Stomach (tissue), 9 donors: ENCODE measurements around the gene LRCH1. TPM values are rescaled to one million over a fixed set of nuclear protein-coding genes. Genes with fewer than 3 reads are reported as not detected.

Experiments
- DNase-seq, 2 donors: peaks; one replicate each; pipeline versions ENCODE4 v3.0.0 to v3.0.0-alpha.2; 2013 to 2019
- H3K27ac ChIP-seq, 5 donors: fragments of 200-600 bp in 4 of 5; sonication (generic) in 4 of 5; one replicate each; pipeline ENCODE4 v1.5.1; 2013 to 2019; ENCODE audit warnings: mild to moderate bottlenecking in 1 of 5, moderate library complexity in 1 of 5
- H3K27me3 ChIP-seq, 3 donors: fragments of 200-600 bp; sonication (generic); one replicate each; pipeline ENCODE4 v1.5.1; 2017 to 2019; ENCODE audit warnings: mixed run types in 1 of 3
- H3K36me3 ChIP-seq, 4 donors: fragments of 200-600 bp; sonication (generic); 1 replicate in 3 of 4; 2 replicates in 1 of 4; pipeline ENCODE4 v1.5.1; 2016 to 2019
- H3K4me1 ChIP-seq, 4 donors: fragments of 200-600 bp; sonication (generic); one replicate each; pipeline ENCODE4 v1.5.1; 2016 to 2019
- H3K4me3 ChIP-seq, 4 donors: fragments of 200-600 bp; sonication (generic) in 3 of 4; one replicate each; pipeline ENCODE4 v1.5.1; 2016 to 2019; ENCODE audit warnings: mild to moderate bottlenecking in 1 of 4
- H3K9me3 ChIP-seq, 4 donors: fragments of 200-600 bp; sonication (generic); one replicate each; pipeline ENCODE4 v1.5.1; 2016 to 2019
- EP300 ChIP-seq: sonication (generic); formaldehyde crosslinking; IDR thresholded peaks from one replicate; pipeline ENCODE4 v1.6.1; 2017; ENCODE audit warnings: antibody characterized with exemption
- POLR2A ChIP-seq, 4 donors: fragments of 450-650 bp; IDR thresholded peaks; one replicate each; pipeline ENCODE4 v1.6.1; 2016; ENCODE audit warnings: antibody characterized with exemption in 4 of 4, control low read depth in 2 of 4, mild to moderate bottlenecking in 1 of 4, moderate library complexity in 1 of 4
- POLR2AphosphoS5 ChIP-seq, 3 donors: sonication (generic); formaldehyde crosslinking; IDR thresholded peaks; one replicate each; pipeline ENCODE4 v1.6.1; 2016; ENCODE audit warnings: antibody characterized with exemption in 3 of 3
- WGBS, 5 donors: extraction: QIAGEN DNeasy Blood & Tissue Kit in 3 of 5; methylation state at CpG; one replicate each; pipeline versions ENCODE4 v1.1.5 to v1.1.7; 2013 to 2018; 5-methylcytosine and 5-hydroxymethylcytosine counted together
- intact Hi-C: fragments of 100-400 bp; cut with DNase I; formaldehyde crosslinking; loops from one replicate; pipeline ENCODE4 v1.15.1; 2023; ENCODE audit warnings: low total_unique reads
- polyA plus RNA-seq, 3 donors: library from polyadenylated mRNA; stranded (reverse); fragments of 200-250 nt; gene quantifications; one replicate each; pipeline ENCODE4 v1.2.3, GENCODE V29; 2013
- total RNA-seq, 5 donors: library from RNA; depleted of rRNA; stranded (reverse); fragments of >200 nt; gene quantifications; one replicate each; pipeline versions ENCODE4 v1.1.0 to v1.2.3, GENCODE V29; 2014 to 2016
- TF ChIP-seq, protein P1 (sequence below), 7 experiments: fragments of 450-650 bp in 4 of 7; fragments of 200-600 bp in 3 of 7; sonication (generic) in 3 of 7; IDR thresholded peaks; one replicate each; pipeline ENCODE4 v1.5.1; 2016 to 2019; ENCODE audit warnings: antibody characterized with exemption in 7 of 7, control low read depth in 2 of 7, mild to moderate bottlenecking in 1 of 7
- donor health status: healthy with polysubstance abuse.
- donor health status: Bipolar disorder and iron deficiency.
- donor health status: healthy.

The LRCH1 gene
- total and polyA plus RNA-seq, 8 donors, result 5.4 to 70.6 (median 19.4) TPM

GRCh38 chr13:46523972-46524752 is 28.8 kb upstream of the LRCH1 start:
- 64 to 80% (median 72%) methylated on average over 2 of the region's 2 CpGs for WGBS, 5 donors

DNA sequence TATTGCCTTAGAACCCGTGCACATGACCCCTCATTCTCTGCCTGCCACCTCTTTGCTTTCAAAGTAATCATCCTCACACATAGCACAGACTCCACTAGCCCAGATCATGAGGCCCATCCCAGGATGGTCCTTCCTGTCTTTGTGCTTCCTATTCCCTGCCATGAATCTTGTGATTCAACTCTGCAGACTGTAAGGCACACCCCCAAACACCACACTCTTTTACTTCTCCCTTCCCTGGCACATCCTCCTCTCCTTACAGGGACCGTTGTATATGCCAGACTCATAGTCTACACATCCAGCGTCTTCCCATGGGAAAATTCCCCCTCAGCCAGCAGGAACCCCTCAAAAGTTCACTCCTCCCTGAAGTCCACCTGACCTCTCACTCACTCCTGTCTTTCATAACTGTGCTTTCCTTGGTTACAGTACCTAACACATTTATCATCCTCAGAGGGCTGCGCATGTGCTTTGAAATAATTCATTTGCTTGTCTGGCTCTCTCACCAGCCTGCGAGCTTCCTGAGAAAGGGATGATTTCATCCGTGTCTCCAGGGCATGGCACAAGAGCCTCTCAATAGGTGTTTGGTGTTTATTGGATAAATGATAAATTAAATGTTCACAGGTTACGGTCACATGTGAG is 26.8 kb upstream of the LRCH1 start:
- no peak overlapping the region for H3K4me3 ChIP-seq
- H3K36me3 ChIP-seq, result no peaks in the 10 kb centered on the region
- H3K27ac ChIP-seq, result no peak overlapping the region
- no peaks in the 10 kb centered on the region for H3K27me3 ChIP-seq
- peaks cover 0 to 9% (median 4%) of the 10 kb centered on the region in 4 donors for H3K4me1 ChIP-seq
- intact Hi-C loops, result no loop called here
- peak in 1 of 2 donors; percentile 33 for DNase-seq
- 68 to 78% (median 70%) methylated on average over 7 of the region's 7 CpGs for WGBS, 5 donors
- no peak for TF ChIP-seq POLR2AphosphoS5 (IDR thresholded peaks at IDR 0.05)
- no peak for TF ChIP-seq POLR2A (IDR thresholded peaks at IDR 0.05)
- TF ChIP-seq EP300, result no peak
- TF ChIP-seq, protein P1, sequence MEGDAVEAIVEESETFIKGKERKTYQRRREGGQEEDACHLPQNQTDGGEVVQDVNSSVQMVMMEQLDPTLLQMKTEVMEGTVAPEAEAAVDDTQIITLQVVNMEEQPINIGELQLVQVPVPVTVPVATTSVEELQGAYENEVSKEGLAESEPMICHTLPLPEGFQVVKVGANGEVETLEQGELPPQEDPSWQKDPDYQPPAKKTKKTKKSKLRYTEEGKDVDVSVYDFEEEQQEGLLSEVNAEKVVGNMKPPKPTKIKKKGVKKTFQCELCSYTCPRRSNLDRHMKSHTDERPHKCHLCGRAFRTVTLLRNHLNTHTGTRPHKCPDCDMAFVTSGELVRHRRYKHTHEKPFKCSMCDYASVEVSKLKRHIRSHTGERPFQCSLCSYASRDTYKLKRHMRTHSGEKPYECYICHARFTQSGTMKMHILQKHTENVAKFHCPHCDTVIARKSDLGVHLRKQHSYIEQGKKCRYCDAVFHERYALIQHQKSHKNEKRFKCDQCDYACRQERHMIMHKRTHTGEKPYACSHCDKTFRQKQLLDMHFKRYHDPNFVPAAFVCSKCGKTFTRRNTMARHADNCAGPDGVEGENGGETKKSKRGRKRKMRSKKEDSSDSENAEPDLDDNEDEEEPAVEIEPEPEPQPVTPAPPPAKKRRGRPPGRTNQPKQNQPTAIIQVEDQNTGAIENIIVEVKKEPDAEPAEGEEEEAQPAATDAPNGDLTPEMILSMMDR (IDR thresholded peaks at IDR 0.05), result no peak
- H3K9me3 ChIP-seq, result no peaks in the 10 kb centered on the region

More at GRCh38 chr13:46523972-46524752, 28.8 kb upstream of the LRCH1 start:
- Histone ChIP-seq H3K36me3 (no peaks in the 10 kb centered on the region), H3K4me3 (no peak overlapping the region), H3K4me1 (peaks cover 0 to 4% (median 0%) of the 10 kb centered on the region in 4 donors), H3K9me3 (no peaks in the 10 kb centered on the region), H3K27me3 (no peaks in the 10 kb centered on the region), H3K27ac (no peak overlapping the region)
- DNase-seq, result peak in 1 of 2 donors; percentile 49
- TF ChIP-seq POLR2AphosphoS5 (IDR thresholded peaks at IDR 0.05) (no peak), EP300 (no peak), POLR2A (IDR thresholded peaks at IDR 0.05) (no peak)
- TF ChIP-seq, protein P1 (IDR thresholded peaks at IDR 0.05), result no peak
- intact Hi-C loops, result no loop called here

- no peak for TF ChIP-seq POLR2AphosphoS5 (IDR thresholded peaks at IDR 0.05)
- TF ChIP-seq POLR2A (IDR thresholded peaks at IDR 0.05), result no peak
- TF ChIP-seq, protein P1 (IDR thresholded peaks at IDR 0.05), result no peak
- TF ChIP-seq EP300, result no peak
Observed at GRCh38 chr13:46526740-46527139, 26.2 kb upstream of the LRCH1 start.

GRCh38 chr13:46527237-46527636 is 25.7 kb upstream of the LRCH1 start:
- Histone ChIP-seq H3K27ac (no peak overlapping the region), H3K4me1 (peaks cover 0 to 18% (median 7%) of the 10 kb centered on the region in 4 donors), H3K4me3 (no peak overlapping the region), H3K9me3 (no peaks in the 10 kb centered on the region), H3K36me3 (no peaks in the 10 kb centered on the region), H3K27me3 (no peaks in the 10 kb centered on the region)
- TF ChIP-seq POLR2AphosphoS5 (IDR thresholded peaks at IDR 0.05) (no peak), EP300 (no peak), POLR2A (IDR thresholded peaks at IDR 0.05) (no peak)
- TF ChIP-seq, protein P1 (IDR thresholded peaks at IDR 0.05), result no peak
- DNase-seq, result no peak
- intact Hi-C loops, result no loop called here
- 55 to 84% (median 77%) methylated on average over 2 of the region's 2 CpGs for WGBS, 5 donors

More at GRCh38 chr13:46526740-46527139, 26.2 kb upstream of the LRCH1 start:
- intact Hi-C loops, result no loop called here
- H3K36me3 ChIP-seq, result no peaks in the 10 kb centered on the region
- H3K4me3 ChIP-seq, result no peak overlapping the region
- H3K27ac ChIP-seq, result no peak overlapping the region
- no peak for DNase-seq
- H3K9me3 ChIP-seq, result no peaks in the 10 kb centered on the region
- WGBS, 5 donors, result 57 to 69% (median 64%) methylated on average over 3 of the region's 3 CpGs
- H3K27me3 ChIP-seq, result no peaks in the 10 kb centered on the region
- H3K4me1 ChIP-seq, result peaks cover 0 to 15% (median 7%) of the 10 kb centered on the region in 4 donors
